CD4-positive, alpha-beta T cell (primary cell): ENCODE measurements around the gene PLD4. TPM values are rescaled to one million over a fixed set of nuclear protein-coding genes. Genes with fewer than 3 reads are reported as not detected.

Experiments used
- ATAC-seq: fragments of 200-7000 bp; cut with Tn5 transposase; one replicate; pipeline ENCODE4 v1.10.0; 2022; ENCODE audit warnings: mild to moderate bottlenecking; ENCODE audit not compliant: poor library complexity
- CTCF ChIA-PET: fragments of 350-600 bp; sonication (Branson Sonifier 250); formaldehyde crosslinking; loops from one replicate; lab custom pipeline; 2021; ENCODE audit warnings: antibody characterized with exemption, inconsistent platforms; lab: Charles Lee
- POLR2A ChIA-PET: fragments of 350-600 bp; sonication (Branson Sonifier 250); formaldehyde crosslinking; loops from one replicate; lab custom pipeline; 2021; ENCODE audit warnings: antibody characterized with exemption, inconsistent platforms; lab: Charles Lee
- DNase-seq, 14 experiments: peaks; one replicate each; pipeline ENCODE4 v3.0.0-alpha.2; 2013 to 2020; ENCODE audit warnings: mixed read lengths in 2 of 14
- H3K27ac ChIP-seq, 2 donors: one replicate each; pipeline versions ENCODE4 v1.5.1 to v1.7.0; 2013; ENCODE audit warnings: low read length in 2 of 2, low read depth in 1 of 2, mild to moderate bottlenecking in 1 of 2
- H3K27me3 ChIP-seq, 2 experiments: 1 replicate in 1 of 2; 2 replicates in 1 of 2; pipeline versions ENCODE4 v1.6.1 to v1.7.0; 2013; ENCODE audit warnings: low read length in 2 of 2, control low read depth in 1 of 2, mild to moderate bottlenecking in 1 of 2, moderate library complexity in 1 of 2; ENCODE audit not compliant: insufficient read depth in 2 of 2, control insufficient read depth in 1 of 2
- H3K36me3 ChIP-seq: one replicate; pipeline ENCODE4 v1.6.1; 2013; ENCODE audit warnings: low read length, control low read depth; ENCODE audit not compliant: insufficient read depth
- H3K4me1 ChIP-seq: one replicate; pipeline ENCODE4 v1.6.1; 2013; ENCODE audit warnings: low read length, control low read depth; ENCODE audit not compliant: insufficient read depth
- H3K4me3 ChIP-seq: one replicate; pipeline ENCODE4 v1.5.1; 2013; ENCODE audit warnings: mild to moderate bottlenecking, low read length, moderate library complexity
- H3K9me3 ChIP-seq, 2 experiments: 1 replicate in 1 of 2; 2 replicates in 1 of 2; pipeline versions ENCODE4 v1.6.1 to v1.7.0; 2013; ENCODE audit warnings: low read length in 2 of 2, mild to moderate bottlenecking in 2 of 2, control low read depth in 1 of 2, moderate library complexity in 1 of 2; ENCODE audit not compliant: control insufficient read depth in 1 of 2, insufficient read depth in 1 of 2
- H3K27ac Mint-ChIP-seq: one replicate; pipeline ENCODE4 v1.8.0; 2020; ENCODE audit warnings: mixed read lengths
- H3K27me3 Mint-ChIP-seq: one replicate; pipeline ENCODE4 v1.8.0; 2021; ENCODE audit warnings: mixed read lengths
- H3K36me3 Mint-ChIP-seq: one replicate; pipeline ENCODE4 v1.8.0; 2021; ENCODE audit warnings: low read depth, mixed read lengths
- H3K4me1 Mint-ChIP-seq: one replicate; pipeline ENCODE4 v1.8.0; 2021; ENCODE audit warnings: low read depth, mixed read lengths
- H3K4me3 Mint-ChIP-seq: one replicate; pipeline ENCODE4 v1.8.0; 2020; ENCODE audit warnings: mild to moderate bottlenecking, mixed read lengths
- H3K9me3 Mint-ChIP-seq: one replicate; pipeline ENCODE4 v1.8.0; 2020; ENCODE audit warnings: mixed read lengths
- intact Hi-C, 2 experiments: fragments of 100-400 bp; cut with DNase I in 1 of 2; cut with micrococcal nuclease in 1 of 2; formaldehyde crosslinking; loops; one replicate each; pipeline versions ENCODE4 v1.15.1 to v1.9.0; 2023 to 2025; cut with DNase I, micrococcal nuclease
- total RNA-seq, 174 experiments: library from RNA in 2 of 174; stranded (reverse) in 2 of 174; gene quantifications; one replicate each; pipeline ENCODE4 v1.2.3 and lab custom pipeline; 2021 to 2026
- TF ChIP-seq, protein P1 (sequence below): fragments of 200-600 bp; IDR thresholded peaks from one replicate; pipeline ENCODE4 v1.8.0; 2022; ENCODE audit warnings: antibody characterized with exemption, mild to moderate bottlenecking

PLD4 gene
- total RNA-seq, 2 experiments from 2014 or later: 1.6 to 2.1 TPM

DNA sequence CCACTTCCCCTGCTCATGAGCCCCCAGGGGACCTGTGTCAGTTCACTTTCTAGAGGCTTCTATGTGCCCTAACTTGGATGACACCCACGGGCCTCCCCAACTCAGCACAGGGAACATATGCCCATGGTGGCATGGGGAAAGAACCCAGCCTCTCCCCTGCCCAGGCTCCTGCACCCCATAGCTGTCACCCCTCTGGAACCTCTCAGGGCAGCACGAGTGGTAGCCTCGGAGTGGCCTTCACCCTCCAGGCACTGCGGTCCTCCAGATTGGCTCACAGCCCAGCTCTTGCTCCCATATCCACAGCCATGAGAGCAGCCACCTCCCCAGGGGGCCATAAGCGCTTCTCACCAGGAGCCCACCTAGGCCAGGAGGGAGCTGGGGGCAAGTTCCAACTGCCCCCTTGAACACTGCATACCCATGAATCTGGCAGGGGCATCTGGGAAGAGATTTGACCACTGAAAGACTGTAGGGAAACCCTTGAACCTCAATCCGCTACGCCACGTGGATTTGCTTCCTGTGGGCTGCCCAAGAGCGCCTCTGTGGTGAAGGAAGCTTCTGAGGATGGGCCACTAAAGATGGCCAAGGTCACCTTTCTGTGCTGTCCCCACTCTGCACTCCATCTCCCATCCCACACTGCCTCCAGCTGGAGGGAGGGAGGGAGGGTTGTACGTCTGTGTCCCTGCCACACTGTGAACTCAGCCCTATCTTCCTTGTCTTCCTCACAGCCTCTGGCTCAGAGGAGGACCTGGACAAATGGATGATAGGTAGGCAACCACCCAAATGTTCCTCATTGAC is 11.9 kb downstream of the PLD4 start:
- Mint-ChIP-seq H3K27me3 (peaks cover 21% of the 10 kb centered on the region), H3K9me3 (no peaks in the 10 kb centered on the region), H3K4me1 (peaks cover 5% of the 10 kb centered on the region), H3K27ac (no peak overlapping the region), H3K36me3 (no peaks in the 10 kb centered on the region), H3K4me3 (no peak overlapping the region)
- intact Hi-C loops: no loop called here
- Histone ChIP-seq H3K9me3 (no peaks in the 10 kb centered on the region), H3K27me3 (peaks cover 0 to 13% of the 10 kb centered on the region in 2 experiments), H3K4me3 (no peak overlapping the region), H3K27ac (no peak overlapping the region), H3K36me3 (no peaks in the 10 kb centered on the region), H3K4me1 (peaks cover 10% of the 10 kb centered on the region)
- POLR2A ChIA-PET: no interaction called here
- DNase-seq (peak in 1 of 14 experiments; percentile 8), ATAC-seq (no peak)
- CTCF ChIA-PET: no interaction called here
- TF ChIP-seq, protein P1, sequence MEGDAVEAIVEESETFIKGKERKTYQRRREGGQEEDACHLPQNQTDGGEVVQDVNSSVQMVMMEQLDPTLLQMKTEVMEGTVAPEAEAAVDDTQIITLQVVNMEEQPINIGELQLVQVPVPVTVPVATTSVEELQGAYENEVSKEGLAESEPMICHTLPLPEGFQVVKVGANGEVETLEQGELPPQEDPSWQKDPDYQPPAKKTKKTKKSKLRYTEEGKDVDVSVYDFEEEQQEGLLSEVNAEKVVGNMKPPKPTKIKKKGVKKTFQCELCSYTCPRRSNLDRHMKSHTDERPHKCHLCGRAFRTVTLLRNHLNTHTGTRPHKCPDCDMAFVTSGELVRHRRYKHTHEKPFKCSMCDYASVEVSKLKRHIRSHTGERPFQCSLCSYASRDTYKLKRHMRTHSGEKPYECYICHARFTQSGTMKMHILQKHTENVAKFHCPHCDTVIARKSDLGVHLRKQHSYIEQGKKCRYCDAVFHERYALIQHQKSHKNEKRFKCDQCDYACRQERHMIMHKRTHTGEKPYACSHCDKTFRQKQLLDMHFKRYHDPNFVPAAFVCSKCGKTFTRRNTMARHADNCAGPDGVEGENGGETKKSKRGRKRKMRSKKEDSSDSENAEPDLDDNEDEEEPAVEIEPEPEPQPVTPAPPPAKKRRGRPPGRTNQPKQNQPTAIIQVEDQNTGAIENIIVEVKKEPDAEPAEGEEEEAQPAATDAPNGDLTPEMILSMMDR: no peak

DNA sequence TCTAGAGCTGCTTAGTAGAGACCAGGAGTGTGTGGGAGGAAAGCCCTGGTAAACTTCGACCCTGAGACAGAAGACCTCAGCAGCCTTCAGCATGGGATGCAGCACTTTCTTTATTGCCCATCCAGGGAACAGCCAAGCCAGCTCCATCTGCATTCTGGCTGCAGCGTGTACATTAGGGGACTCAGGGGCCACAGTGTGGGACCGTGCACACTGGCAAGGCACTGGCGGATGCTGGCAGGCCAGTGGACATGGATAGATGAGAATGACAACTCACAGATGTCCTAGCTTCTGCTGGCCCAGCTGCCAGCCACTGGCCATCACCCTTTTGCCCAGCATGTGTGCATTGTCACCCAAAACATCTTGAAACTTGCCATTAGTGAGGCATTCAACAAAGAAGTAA is 12.5 kb downstream of the PLD4 start:
- intact Hi-C loops: no loop called here
- DNase-seq (no peak), ATAC-seq (no peak)
- no peak overlapping the region for H3K4me3 Mint-ChIP-seq
- H3K27me3 Mint-ChIP-seq: peaks cover 21% of the 10 kb centered on the region
- H3K27ac Mint-ChIP-seq: no peak overlapping the region
- TF ChIP-seq, protein P1: no peak
- no peak overlapping the region for H3K4me3 ChIP-seq
- no peaks in the 10 kb centered on the region for H3K9me3 ChIP-seq
- no peak overlapping the region for H3K27ac ChIP-seq
- peaks cover 5% of the 10 kb centered on the region for H3K4me1 Mint-ChIP-seq
- CTCF ChIA-PET: no interaction called here
- H3K36me3 ChIP-seq: no peaks in the 10 kb centered on the region
- POLR2A ChIA-PET: no interaction called here
- no peaks in the 10 kb centered on the region for H3K36me3 Mint-ChIP-seq
- H3K9me3 Mint-ChIP-seq: no peaks in the 10 kb centered on the region
- H3K27me3 ChIP-seq: peaks cover 0 to 13% of the 10 kb centered on the region in 2 experiments
- H3K4me1 ChIP-seq: peaks cover 10% of the 10 kb centered on the region

DNA sequence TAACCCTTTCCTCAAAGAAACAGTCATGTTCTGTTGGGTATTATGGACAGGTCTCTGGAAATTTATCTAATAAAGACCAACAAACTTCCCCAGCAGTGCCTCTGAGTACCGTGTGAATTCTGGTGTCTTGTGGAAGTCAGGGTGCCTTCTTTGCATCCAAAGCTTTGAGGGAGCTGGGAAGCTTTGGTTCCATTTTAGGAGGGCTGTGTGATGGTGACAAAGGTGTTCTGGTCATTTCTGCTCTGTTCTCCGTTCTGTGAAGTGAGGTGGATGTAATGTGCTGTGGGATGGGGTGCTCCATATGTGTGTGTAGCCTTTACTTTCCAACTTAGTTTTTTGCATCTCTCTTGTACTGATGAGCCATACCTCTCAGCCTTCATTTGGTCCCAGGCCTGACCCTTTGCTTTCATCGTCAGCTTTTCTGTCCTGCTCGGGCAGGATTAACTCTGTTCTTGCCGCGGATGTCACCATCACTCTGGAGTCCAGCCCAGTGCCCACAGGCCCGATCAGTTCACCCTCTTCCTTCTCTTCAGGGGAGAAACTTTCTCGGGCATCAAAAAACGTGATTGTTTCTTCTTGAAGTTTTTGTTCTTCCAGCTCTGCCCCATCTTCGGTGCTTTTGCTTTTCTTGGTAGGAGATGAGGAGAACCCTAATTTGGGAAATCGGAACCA is 13.2 kb downstream of the PLD4 start:
- H3K4me1 Mint-ChIP-seq: peaks cover 5% of the 10 kb centered on the region
- ATAC-seq (no peak), DNase-seq (no peak)
- Histone ChIP-seq H3K36me3 (no peaks in the 10 kb centered on the region), H3K4me1 (peaks cover 6% of the 10 kb centered on the region), H3K9me3 (no peaks in the 10 kb centered on the region), H3K27me3 (peaks cover 0 to 13% of the 10 kb centered on the region in 2 experiments), H3K4me3 (no peak overlapping the region), H3K27ac (no peak overlapping the region)
- CTCF ChIA-PET: no interaction called here
- intact Hi-C loops: no loop called here
- H3K9me3 Mint-ChIP-seq: no peaks in the 10 kb centered on the region
- POLR2A ChIA-PET: no interaction called here
- no peaks in the 10 kb centered on the region for H3K36me3 Mint-ChIP-seq
- H3K27ac Mint-ChIP-seq: no peak overlapping the region
- peaks cover 21% of the 10 kb centered on the region for H3K27me3 Mint-ChIP-seq
- TF ChIP-seq, protein P1: no peak
- no peak overlapping the region for H3K4me3 Mint-ChIP-seq
